Hepatocyte (in vitro differentiated cells): ENCODE results near the gene KIF5B. TPM values are rescaled to one million over a fixed set of nuclear protein-coding genes. Genes with fewer than 3 reads are reported as not detected.
"Not testable (repeated sequence)": the region's sequence is repeated elsewhere in the genome, so short reads cannot be mapped to it uniquely, and the experiment has no call there.

ENCODE experiments used
- DNase-seq: peaks from one replicate; pipeline ENCODE4 v3.0.0-alpha.2; 2016; ENCODE audit warnings: low spot score
- H2AFZ ChIP-seq: fragments of 200-600 bp; sonication (generic); 2 replicates; pipeline ENCODE4 v1.6.0; 2016; ENCODE audit warnings: antibody characterized with exemption, mild to moderate bottlenecking
- H3K27ac ChIP-seq: fragments of 200-600 bp; sonication (generic); 2 replicates; pipeline ENCODE4 v1.5.1; 2016; ENCODE audit warnings: mild to moderate bottlenecking
- H3K27me3 ChIP-seq: fragments of 200-600 bp; sonication (generic); 2 replicates; pipeline ENCODE4 v1.6.1; 2016
- H3K36me3 ChIP-seq: fragments of 200-600 bp; sonication (generic); replicated peaks from 2 replicates; pipeline ENCODE4 v1.5.1; 2016; ENCODE audit warnings: low read depth; ENCODE audit not compliant: insufficient read depth
- H3K4me1 ChIP-seq: fragments of 200-600 bp; sonication (generic); 2 replicates; pipeline ENCODE4 v1.5.1; 2016; ENCODE audit warnings: mild to moderate bottlenecking, moderate library complexity; ENCODE audit not compliant: insufficient read depth
- H3K4me2 ChIP-seq: fragments of 200-600 bp; sonication (generic); 2 replicates; pipeline ENCODE4 v1.6.0; 2016
- H3K4me3 ChIP-seq: fragments of 200-600 bp; sonication (generic); 2 replicates; pipeline ENCODE4 v1.5.1; 2016; ENCODE audit warnings: mild to moderate bottlenecking
- H3K79me2 ChIP-seq: fragments of 200-600 bp; sonication (generic); 2 replicates; pipeline ENCODE4 v1.6.0; 2017; ENCODE audit warnings: mild to moderate bottlenecking
- H3K9me2 ChIP-seq: fragments of 200-600 bp; sonication (generic); replicated peaks from 2 replicates; pipeline ENCODE4 v1.6.0; 2017; ENCODE audit warnings: mild to moderate bottlenecking; ENCODE audit not compliant: insufficient read depth
- H3K9me3 ChIP-seq: fragments of 200-600 bp; sonication (generic); 2 replicates; pipeline ENCODE4 v1.5.1; 2016; ENCODE audit warnings: low read depth, mild to moderate bottlenecking
- H4K20me1 ChIP-seq: fragments of 200-600 bp; sonication (generic); 2 replicates; pipeline ENCODE4 v1.6.0; 2016; ENCODE audit warnings: mild to moderate bottlenecking; ENCODE audit not compliant: insufficient read depth, poor library complexity, severe bottlenecking
- EZH2 ChIP-seq: fragments of 200-600 bp; sonication (generic); IDR thresholded peaks from 2 replicates; pipeline ENCODE4 v1.6.1; 2016; ENCODE audit warnings: antibody characterized with exemption, mild to moderate bottlenecking, borderline replicate concordance
- EZH2phosphoT487 ChIP-seq: fragments of 200-600 bp; sonication (generic); IDR thresholded peaks from one replicate; pipeline ENCODE4 v1.6.1; 2018; ENCODE audit warnings: antibody characterized with exemption, mild to moderate bottlenecking, low read depth, moderate library complexity; ENCODE audit not compliant: unreplicated experiment, severe bottlenecking
- WGBS: methylation state at CpG from one replicate; pipeline ENCODE4 v1.1.6; 2016; ENCODE audit warnings: low lambda C conversion rate; ENCODE audit errors: missing lambda C conversion rate; 5-methylcytosine and 5-hydroxymethylcytosine counted together
- polyA plus RNA-seq: library from polyadenylated mRNA; unstranded; fragments of >200 nt; fragmentation: Nextera tagmentation; extraction: Ambion mirVana; gene quantifications from 2 replicates; pipeline ENCODE4 v1.2.1, GENCODE V29; 2016
- total RNA-seq: library from RNA; depleted of rRNA; stranded (reverse); fragments of >200 nt; gene quantifications from 2 replicates; pipeline ENCODE4 v1.2.3, GENCODE V29; 2014
- TF ChIP-seq, protein P1 (sequence below): fragments of 200-600 bp; sonication (generic); IDR thresholded peaks from 2 replicates; pipeline ENCODE4 v1.5.1; 2016; ENCODE audit warnings: antibody characterized with exemption, mild to moderate bottlenecking; ENCODE audit not compliant: poor library complexity

KIF5B gene
- total and polyA plus RNA-seq, 2 experiments from 2014 or later, result 51.6 to 141 TPM

DNA sequence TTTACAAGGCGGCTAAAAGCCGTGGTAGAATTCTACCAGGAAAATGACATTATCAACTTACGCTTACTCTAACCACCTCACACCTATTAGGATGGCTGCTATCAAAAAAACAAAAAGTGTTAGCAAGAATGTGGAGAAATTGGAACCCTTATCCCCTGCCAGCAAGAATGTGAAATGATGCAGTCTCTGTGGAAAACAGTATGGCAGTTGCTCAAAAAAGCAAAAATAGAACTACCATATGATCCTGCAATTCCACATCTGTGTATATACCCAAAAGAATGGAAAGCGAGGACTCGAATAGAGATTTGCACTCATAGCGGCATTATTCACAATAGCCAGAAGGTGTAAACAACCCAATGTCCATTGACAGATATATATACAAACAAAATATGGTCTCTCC is 61.3 kb downstream of the KIF5B start:
- Histone ChIP-seq H3K27me3 (no peaks in the 10 kb centered on the region), H4K20me1 (no peaks in the 10 kb centered on the region), H2AFZ (no peak overlapping the region), H3K36me3 (no peaks in the 10 kb centered on the region), H3K27ac (no peak overlapping the region), H3K4me3 (no peak overlapping the region), H3K9me3 (no peaks in the 10 kb centered on the region), H3K4me2 (no peak overlapping the region), H3K4me1 (no peaks in the 10 kb centered on the region), H3K9me2 (no peaks in the 10 kb centered on the region), H3K79me2 (no peaks in the 10 kb centered on the region)
- TF ChIP-seq, protein P1, sequence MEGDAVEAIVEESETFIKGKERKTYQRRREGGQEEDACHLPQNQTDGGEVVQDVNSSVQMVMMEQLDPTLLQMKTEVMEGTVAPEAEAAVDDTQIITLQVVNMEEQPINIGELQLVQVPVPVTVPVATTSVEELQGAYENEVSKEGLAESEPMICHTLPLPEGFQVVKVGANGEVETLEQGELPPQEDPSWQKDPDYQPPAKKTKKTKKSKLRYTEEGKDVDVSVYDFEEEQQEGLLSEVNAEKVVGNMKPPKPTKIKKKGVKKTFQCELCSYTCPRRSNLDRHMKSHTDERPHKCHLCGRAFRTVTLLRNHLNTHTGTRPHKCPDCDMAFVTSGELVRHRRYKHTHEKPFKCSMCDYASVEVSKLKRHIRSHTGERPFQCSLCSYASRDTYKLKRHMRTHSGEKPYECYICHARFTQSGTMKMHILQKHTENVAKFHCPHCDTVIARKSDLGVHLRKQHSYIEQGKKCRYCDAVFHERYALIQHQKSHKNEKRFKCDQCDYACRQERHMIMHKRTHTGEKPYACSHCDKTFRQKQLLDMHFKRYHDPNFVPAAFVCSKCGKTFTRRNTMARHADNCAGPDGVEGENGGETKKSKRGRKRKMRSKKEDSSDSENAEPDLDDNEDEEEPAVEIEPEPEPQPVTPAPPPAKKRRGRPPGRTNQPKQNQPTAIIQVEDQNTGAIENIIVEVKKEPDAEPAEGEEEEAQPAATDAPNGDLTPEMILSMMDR, result no peak
- TF ChIP-seq EZH2phosphoT487 (no peak), EZH2 (no peak)
- WGBS, result 77% methylated on average over 6 of the region's 6 CpGs
- no peak for DNase-seq

DNA sequence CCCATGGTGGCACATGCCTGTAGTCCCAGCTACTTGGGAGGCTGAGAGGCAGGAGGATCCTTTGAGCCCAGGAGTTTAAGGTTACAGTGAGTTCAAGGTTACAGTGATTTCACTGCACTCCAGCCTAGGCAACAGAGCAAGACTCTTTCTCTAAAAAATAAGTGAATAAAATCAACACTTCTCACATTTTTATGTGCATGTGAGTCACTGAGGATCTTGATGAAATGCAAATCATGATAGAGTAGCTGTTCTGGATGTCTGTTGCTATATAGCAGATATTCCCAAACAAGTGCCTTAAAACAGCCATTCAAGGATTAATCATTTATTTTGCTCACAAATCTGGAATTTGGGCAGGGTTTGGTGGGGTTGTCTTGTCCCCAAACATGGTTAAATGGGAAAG is 65.3 kb downstream of the KIF5B start:
- no peaks in the 10 kb centered on the region for H3K9me2 ChIP-seq
- no peaks in the 10 kb centered on the region for H3K9me3 ChIP-seq
- no peaks in the 10 kb centered on the region for H4K20me1 ChIP-seq
- H2AFZ ChIP-seq, result no peak overlapping the region
- H3K4me3 ChIP-seq, result no peak overlapping the region
- no peaks in the 10 kb centered on the region for H3K36me3 ChIP-seq
- H3K79me2 ChIP-seq, result no peaks in the 10 kb centered on the region
- H3K4me1 ChIP-seq, result no peaks in the 10 kb centered on the region
- no peak for DNase-seq
- TF ChIP-seq, protein P1, result no peak
- no peak for TF ChIP-seq EZH2phosphoT487
- TF ChIP-seq EZH2, result no peak
- no peak overlapping the region for H3K27ac ChIP-seq
- no peaks in the 10 kb centered on the region for H3K27me3 ChIP-seq
- no peak overlapping the region for H3K4me2 ChIP-seq

DNA sequence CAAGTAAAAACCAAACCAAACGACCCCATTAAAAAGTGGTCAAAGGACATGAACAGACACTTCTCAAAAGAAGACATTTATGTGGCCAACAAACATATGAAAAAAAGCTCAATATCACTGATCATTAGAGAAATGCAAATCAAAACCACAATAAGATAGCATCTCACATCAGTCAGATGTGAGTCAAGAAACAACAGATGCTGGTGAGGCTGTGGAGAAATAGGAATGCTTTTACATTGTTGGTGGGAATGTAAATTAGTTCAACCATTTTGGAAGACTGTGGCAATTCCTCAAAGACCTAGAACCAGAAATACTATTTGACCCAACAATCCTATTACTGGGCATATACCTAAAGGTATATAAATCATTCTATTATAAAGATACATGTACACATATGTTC is 68.4 kb downstream of the KIF5B start:
- H3K9me3 ChIP-seq, result not testable (repeated sequence)

DNA sequence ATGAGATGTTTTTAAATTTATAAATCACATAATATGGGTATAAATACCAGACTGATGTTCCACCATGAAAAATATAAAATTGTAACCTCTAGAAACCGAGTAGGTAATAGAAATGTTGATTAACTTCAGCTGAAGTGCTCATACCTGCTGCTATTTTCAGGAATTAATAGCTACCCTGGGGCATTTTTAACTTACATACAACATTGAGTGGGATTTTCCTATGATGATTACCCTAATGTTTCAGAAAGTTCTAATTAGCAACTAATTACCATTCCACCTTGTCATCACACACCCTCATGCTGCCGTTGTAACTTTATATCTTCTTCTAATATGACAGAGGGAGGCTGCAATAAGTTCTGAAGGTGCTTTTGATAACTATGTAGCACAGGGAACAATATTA is 74.1 kb downstream of the KIF5B start:
- no peaks in the 10 kb centered on the region for H3K9me3 ChIP-seq
- WGBS, result 71% methylated on average over 2 of the region's 2 CpGs
- no peaks in the 10 kb centered on the region for H3K4me1 ChIP-seq
- H3K79me2 ChIP-seq, result no peaks in the 10 kb centered on the region
- H3K4me2 ChIP-seq, result no peak overlapping the region
- DNase-seq, result no peak
- no peaks in the 10 kb centered on the region for H3K9me2 ChIP-seq
- H3K27ac ChIP-seq, result no peak overlapping the region
- TF ChIP-seq EZH2phosphoT487, result no peak
- TF ChIP-seq EZH2, result no peak
- TF ChIP-seq, protein P1, result no peak
- no peaks in the 10 kb centered on the region for H3K27me3 ChIP-seq
- no peak overlapping the region for H2AFZ ChIP-seq
- H3K36me3 ChIP-seq, result no peaks in the 10 kb centered on the region
- no peak overlapping the region for H3K4me3 ChIP-seq
- no peaks in the 10 kb centered on the region for H4K20me1 ChIP-seq

More for the DNA sequence above, 68.4 kb downstream of the KIF5B start:
- H3K4me3 ChIP-seq, H3K4me2 ChIP-seq, H3K79me2 ChIP-seq, H4K20me1 ChIP-seq, H3K9me2 ChIP-seq, H2AFZ ChIP-seq, H3K27me3 ChIP-seq, H3K27ac ChIP-seq, H3K36me3 ChIP-seq, DNase-seq, H3K4me1 ChIP-seq: not testable (repeated sequence)
- WGBS, result 87% methylated on average over 1 of the region's 1 CpG
